ENCODE measurements around the gene TMEM87B.

GRCh38 chr2:112034924-112035323 lies 20.1 kb upstream of the TMEM87B start:
- TF ChIP-seq POLR2A (IDR thresholded peaks at IDR 0.05) = no peak
- TF ChIP-seq, protein P1, sequence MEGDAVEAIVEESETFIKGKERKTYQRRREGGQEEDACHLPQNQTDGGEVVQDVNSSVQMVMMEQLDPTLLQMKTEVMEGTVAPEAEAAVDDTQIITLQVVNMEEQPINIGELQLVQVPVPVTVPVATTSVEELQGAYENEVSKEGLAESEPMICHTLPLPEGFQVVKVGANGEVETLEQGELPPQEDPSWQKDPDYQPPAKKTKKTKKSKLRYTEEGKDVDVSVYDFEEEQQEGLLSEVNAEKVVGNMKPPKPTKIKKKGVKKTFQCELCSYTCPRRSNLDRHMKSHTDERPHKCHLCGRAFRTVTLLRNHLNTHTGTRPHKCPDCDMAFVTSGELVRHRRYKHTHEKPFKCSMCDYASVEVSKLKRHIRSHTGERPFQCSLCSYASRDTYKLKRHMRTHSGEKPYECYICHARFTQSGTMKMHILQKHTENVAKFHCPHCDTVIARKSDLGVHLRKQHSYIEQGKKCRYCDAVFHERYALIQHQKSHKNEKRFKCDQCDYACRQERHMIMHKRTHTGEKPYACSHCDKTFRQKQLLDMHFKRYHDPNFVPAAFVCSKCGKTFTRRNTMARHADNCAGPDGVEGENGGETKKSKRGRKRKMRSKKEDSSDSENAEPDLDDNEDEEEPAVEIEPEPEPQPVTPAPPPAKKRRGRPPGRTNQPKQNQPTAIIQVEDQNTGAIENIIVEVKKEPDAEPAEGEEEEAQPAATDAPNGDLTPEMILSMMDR (IDR thresholded peaks at IDR 0.05) = no peak
- no peak for TF ChIP-seq POLR2AphosphoS5 (IDR thresholded peaks at IDR 0.05)
- TF ChIP-seq EP300 (IDR thresholded peaks at IDR 0.05) = no peak

Data from upper lobe of left lung (tissue), 4 donors.